ENCODE results near the gene HIBADH.

Gene HIBADH

GRCh38 chr7:27688056-27688455 is 25.4 kb upstream of the HIBADH start:
- Mint-ChIP-seq H3K4me1 (no peaks in the 10 kb centered on the region), H3K27ac (no peak overlapping the region), H3K27me3 (ENCODE audit: low read depth, poor library complexity) (no peaks in the 10 kb centered on the region), H3K4me3 (no peak overlapping the region), H3K36me3 (ENCODE audit: low read depth) (no peaks in the 10 kb centered on the region), H3K9me3 (peaks cover 23% of the 10 kb centered on the region)
- no peak for TF ChIP-seq CTCF (IDR thresholded peaks at IDR 0.05)
- DNase-seq = no peak

GRCh38 chr7:27686315-27686714 is 23.6 kb upstream of the HIBADH start:
- TF ChIP-seq CTCF (IDR thresholded peaks at IDR 0.05) = no peak
- DNase-seq = no peak
- no peaks in the 10 kb centered on the region for H3K36me3 Mint-ChIP-seq (ENCODE audit: low read depth)
- H3K4me1 Mint-ChIP-seq = no peaks in the 10 kb centered on the region
- H3K27me3 Mint-ChIP-seq (ENCODE audit: low read depth, poor library complexity) = no peaks in the 10 kb centered on the region
- H3K4me3 Mint-ChIP-seq = no peak overlapping the region
- H3K9me3 Mint-ChIP-seq = peaks cover 23% of the 10 kb centered on the region
- H3K27ac Mint-ChIP-seq = no peak overlapping the region

- no peak overlapping the region for H3K27ac Mint-ChIP-seq
- no peak for TF ChIP-seq CTCF (IDR thresholded peaks at IDR 0.05)
- H3K4me1 Mint-ChIP-seq = peaks cover 3% of the 10 kb centered on the region
- no peaks in the 10 kb centered on the region for H3K27me3 Mint-ChIP-seq (ENCODE audit: low read depth, poor library complexity)
- DNase-seq = no peak
- H3K36me3 Mint-ChIP-seq (ENCODE audit: low read depth) = no peaks in the 10 kb centered on the region
- no peak overlapping the region for H3K4me3 Mint-ChIP-seq
- peaks cover 23% of the 10 kb centered on the region for H3K9me3 Mint-ChIP-seq
Observed at GRCh38 chr7:27685893-27686292, 23.2 kb upstream of the HIBADH start.

- H3K9me3 Mint-ChIP-seq = peaks cover 23% of the 10 kb centered on the region
Observed at GRCh38 chr7:27685209-27685608, 22.5 kb upstream of the HIBADH start.

GRCh38 chr7:27684491-27684890 is 21.8 kb upstream of the HIBADH start:
- no peaks in the 10 kb centered on the region for H3K36me3 Mint-ChIP-seq (ENCODE audit: low read depth)
- H3K4me3 Mint-ChIP-seq = no peak overlapping the region
- H3K9me3 Mint-ChIP-seq = peaks cover 23% of the 10 kb centered on the region
- no peak for DNase-seq
- H3K27me3 Mint-ChIP-seq (ENCODE audit: low read depth, poor library complexity) = no peaks in the 10 kb centered on the region
- H3K27ac Mint-ChIP-seq = no peak overlapping the region
- H3K4me1 Mint-ChIP-seq = peaks cover 16% of the 10 kb centered on the region
- TF ChIP-seq CTCF (IDR thresholded peaks at IDR 0.05) = no peak

More at GRCh38 chr7:27685209-27685608, 22.5 kb upstream of the HIBADH start:
- H3K4me3 Mint-ChIP-seq = no peak overlapping the region
- DNase-seq = no peak
- TF ChIP-seq CTCF (IDR thresholded peaks at IDR 0.05) = no peak
- peaks cover 10% of the 10 kb centered on the region for H3K4me1 Mint-ChIP-seq
- H3K36me3 Mint-ChIP-seq (ENCODE audit: low read depth) = no peaks in the 10 kb centered on the region
- no peaks in the 10 kb centered on the region for H3K27me3 Mint-ChIP-seq (ENCODE audit: low read depth, poor library complexity)
- H3K27ac Mint-ChIP-seq = no peak overlapping the region

- TF ChIP-seq CTCF (IDR thresholded peaks at IDR 0.05) = no peak
- Mint-ChIP-seq H3K4me3 (no peak overlapping the region), H3K27ac (peak overlapping the region; percentile 20), H3K36me3 (ENCODE audit: low read depth) (no peaks in the 10 kb centered on the region), H3K27me3 (ENCODE audit: low read depth, poor library complexity) (no peaks in the 10 kb centered on the region), H3K4me1 (peaks cover 30% of the 10 kb centered on the region), H3K9me3 (peaks cover under 1% of the 10 kb centered on the region)
- DNase-seq = no peak
Observed at GRCh38 chr7:27680610-27681009, 17.9 kb upstream of the HIBADH start.

All from nephron progenitor cell (in vitro differentiated cells).